ENCODE data around the gene GPRC5C.

GRCh38 chr17:74452033-74452840 lies 20.3 kb downstream of the GPRC5C start:
- TF ChIP-seq GABPA (IDR thresholded peaks at IDR 0.05 in 1 of 2, conservative IDR thresholded peaks at IDR 0.05 in 1 of 2) (no peak), RAD21 (IDR thresholded peaks at IDR 0.05) (no peak), TAF1 (conservative IDR thresholded peaks at IDR 0.05) (no peak), NR2F2 (IDR thresholded peaks at IDR 0.05) (peak; percentile 32), RXRA (IDR thresholded peaks at IDR 0.05) (no peak), CTCF (IDR thresholded peaks at IDR 0.05; ENCODE audit: low read depth, low read length, missing input control) (no peak), YY1 (IDR thresholded peaks at IDR 0.05) (no peak), SP1 (IDR thresholded peaks at IDR 0.05) (no peak)

All from liver (tissue), 3 donors.